Measurements from ENCODE around the gene SHD. TPM values are rescaled to one million over a fixed set of nuclear protein-coding genes. Genes with fewer than 3 reads are reported as not detected.

Gene SHD
- total RNA-seq, 4 donors from 2014 or later = not detected

DNA sequence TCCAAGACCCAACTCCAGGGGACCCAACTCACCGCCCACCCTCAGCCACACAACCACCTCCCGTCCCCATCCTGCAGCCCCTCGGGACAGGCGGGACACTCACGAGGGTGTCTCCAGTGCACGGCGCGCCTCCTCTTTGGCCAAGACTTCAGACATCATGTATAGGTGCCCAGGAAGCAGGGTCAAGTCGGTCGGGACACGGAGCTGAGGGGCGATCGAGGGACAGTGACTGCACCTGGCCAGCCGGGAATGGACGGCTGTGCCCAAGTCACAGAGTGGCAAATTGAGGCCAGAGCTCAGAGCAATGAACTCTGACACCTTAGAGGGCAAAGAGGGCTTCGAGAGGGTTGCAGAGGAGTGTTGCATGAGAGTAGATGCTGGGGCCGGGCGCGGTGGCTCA is 50.8 kb downstream of the SHD start:
- Histone ChIP-seq H3K9me3 (no peaks in the 10 kb centered on the region), H3K36me3 (no peaks in the 10 kb centered on the region), H3K4me1 (peaks cover 0 to 26% (median 8%) of the 10 kb centered on the region in 3 donors), H3K27me3 (peaks cover 45% of the 10 kb centered on the region), H3K27ac (no peak overlapping the region), H3K4me3 (no peak overlapping the region)
- WGBS, 2 donors (ENCODE audit: low coverage in 1 of 2) = 100% methylated on average over 4 of the region's 19 CpGs; no CpG with 5 or more reads in 1 of the 2 donors
- ATAC-seq = no peak
- TF ChIP-seq EP300 (IDR thresholded peaks at IDR 0.05) (no peak), POLR2A (IDR thresholded peaks at IDR 0.05) (no peak), POLR2AphosphoS5 (IDR thresholded peaks at IDR 0.05) (no peak)
- TF ChIP-seq, protein P1, sequence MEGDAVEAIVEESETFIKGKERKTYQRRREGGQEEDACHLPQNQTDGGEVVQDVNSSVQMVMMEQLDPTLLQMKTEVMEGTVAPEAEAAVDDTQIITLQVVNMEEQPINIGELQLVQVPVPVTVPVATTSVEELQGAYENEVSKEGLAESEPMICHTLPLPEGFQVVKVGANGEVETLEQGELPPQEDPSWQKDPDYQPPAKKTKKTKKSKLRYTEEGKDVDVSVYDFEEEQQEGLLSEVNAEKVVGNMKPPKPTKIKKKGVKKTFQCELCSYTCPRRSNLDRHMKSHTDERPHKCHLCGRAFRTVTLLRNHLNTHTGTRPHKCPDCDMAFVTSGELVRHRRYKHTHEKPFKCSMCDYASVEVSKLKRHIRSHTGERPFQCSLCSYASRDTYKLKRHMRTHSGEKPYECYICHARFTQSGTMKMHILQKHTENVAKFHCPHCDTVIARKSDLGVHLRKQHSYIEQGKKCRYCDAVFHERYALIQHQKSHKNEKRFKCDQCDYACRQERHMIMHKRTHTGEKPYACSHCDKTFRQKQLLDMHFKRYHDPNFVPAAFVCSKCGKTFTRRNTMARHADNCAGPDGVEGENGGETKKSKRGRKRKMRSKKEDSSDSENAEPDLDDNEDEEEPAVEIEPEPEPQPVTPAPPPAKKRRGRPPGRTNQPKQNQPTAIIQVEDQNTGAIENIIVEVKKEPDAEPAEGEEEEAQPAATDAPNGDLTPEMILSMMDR (IDR thresholded peaks at IDR 0.05) = no peak

DNA sequence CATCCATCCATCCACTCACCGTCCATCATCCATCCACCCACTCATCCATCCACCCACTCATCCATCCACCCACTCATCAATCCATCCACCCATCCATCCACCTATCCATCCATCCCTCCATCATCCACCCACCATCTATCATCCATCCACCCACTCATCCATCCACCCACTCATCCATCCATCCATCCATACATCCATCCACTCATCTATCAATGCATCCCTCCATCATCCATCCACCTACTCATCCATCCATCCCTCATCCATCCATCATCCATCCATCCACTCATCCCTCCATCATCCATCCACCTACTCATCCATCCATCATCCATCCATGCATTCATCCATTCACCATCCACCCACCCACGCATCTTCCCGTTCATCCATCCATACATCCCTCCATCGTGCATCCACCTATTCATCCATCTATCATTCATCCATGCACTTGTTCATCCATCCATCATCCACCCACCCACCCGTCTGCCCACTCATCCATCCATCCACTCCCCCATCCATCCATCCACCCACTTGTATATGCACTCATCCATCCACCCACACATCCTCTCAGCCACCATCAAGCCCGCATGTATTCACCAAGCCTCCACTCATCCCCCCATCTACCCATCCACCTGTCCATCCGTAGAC is 56.0 kb downstream of the SHD start:
- Histone ChIP-seq H3K4me1 (peaks cover 0 to 15% (median 0%) of the 10 kb centered on the region in 3 donors), H3K4me3 (no peak overlapping the region), H3K9me3 (no peaks in the 10 kb centered on the region), H3K36me3 (no peaks in the 10 kb centered on the region), H3K27ac (no peak overlapping the region), H3K27me3 (no peaks in the 10 kb centered on the region)
- 90 to 93% methylated on average over 6 to 7 of the region's 7 CpGs for WGBS, 2 donors (ENCODE audit: low coverage in 1 of 2)
- no peak for ATAC-seq
- TF ChIP-seq EP300 (IDR thresholded peaks at IDR 0.05) (no peak), POLR2A (IDR thresholded peaks at IDR 0.05) (no peak), POLR2AphosphoS5 (IDR thresholded peaks at IDR 0.05) (no peak)
- TF ChIP-seq, protein P1 (IDR thresholded peaks at IDR 0.05) = no peak

DNA sequence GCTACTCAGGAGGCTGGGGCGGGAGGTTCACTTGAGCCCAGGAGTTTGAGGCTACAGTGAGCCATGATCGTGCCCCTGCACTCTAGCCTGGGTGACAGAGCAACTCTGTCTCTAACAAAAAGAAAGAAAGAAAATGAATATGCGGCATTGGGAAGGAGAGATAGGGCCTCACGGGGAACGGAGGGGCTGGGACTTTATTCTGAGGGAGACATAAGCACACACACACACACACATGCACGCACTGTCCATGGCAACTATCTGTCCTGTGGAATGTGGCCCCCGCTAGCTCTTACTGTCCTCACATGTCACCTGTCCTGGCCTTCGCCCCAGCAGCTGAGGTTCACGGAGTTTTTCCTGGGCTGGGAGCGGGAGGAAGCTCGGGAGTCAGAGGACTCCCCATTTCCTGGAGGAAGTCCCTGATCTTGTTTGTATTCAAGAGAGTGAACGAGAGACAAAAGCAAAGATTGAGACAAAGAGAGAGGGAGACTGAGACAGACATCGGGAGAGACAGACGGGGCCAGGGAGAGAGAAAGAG is 58.9 kb downstream of the SHD start:
- 14 to 25% methylated on average over 7 of the region's 14 CpGs for WGBS, 2 donors (ENCODE audit: low coverage in 1 of 2)
- peaks cover 0 to 20% (median 3%) of the 10 kb centered on the region in 3 donors for H3K4me1 ChIP-seq
- no peaks in the 10 kb centered on the region for H3K36me3 ChIP-seq
- ATAC-seq = no peak
- peak overlapping the region in 2 of 4 donors; percentile 43 to 57 for H3K27ac ChIP-seq
- H3K27me3 ChIP-seq = no peaks in the 10 kb centered on the region
- no peaks in the 10 kb centered on the region for H3K9me3 ChIP-seq
- TF ChIP-seq, protein P1 (IDR thresholded peaks at IDR 0.05) = no peak
- TF ChIP-seq POLR2AphosphoS5 (IDR thresholded peaks at IDR 0.05) (no peak), EP300 (IDR thresholded peaks at IDR 0.05) (no peak), POLR2A (IDR thresholded peaks at IDR 0.05) (no peak)
- H3K4me3 ChIP-seq = peak overlapping the region; percentile 26 to 48

DNA sequence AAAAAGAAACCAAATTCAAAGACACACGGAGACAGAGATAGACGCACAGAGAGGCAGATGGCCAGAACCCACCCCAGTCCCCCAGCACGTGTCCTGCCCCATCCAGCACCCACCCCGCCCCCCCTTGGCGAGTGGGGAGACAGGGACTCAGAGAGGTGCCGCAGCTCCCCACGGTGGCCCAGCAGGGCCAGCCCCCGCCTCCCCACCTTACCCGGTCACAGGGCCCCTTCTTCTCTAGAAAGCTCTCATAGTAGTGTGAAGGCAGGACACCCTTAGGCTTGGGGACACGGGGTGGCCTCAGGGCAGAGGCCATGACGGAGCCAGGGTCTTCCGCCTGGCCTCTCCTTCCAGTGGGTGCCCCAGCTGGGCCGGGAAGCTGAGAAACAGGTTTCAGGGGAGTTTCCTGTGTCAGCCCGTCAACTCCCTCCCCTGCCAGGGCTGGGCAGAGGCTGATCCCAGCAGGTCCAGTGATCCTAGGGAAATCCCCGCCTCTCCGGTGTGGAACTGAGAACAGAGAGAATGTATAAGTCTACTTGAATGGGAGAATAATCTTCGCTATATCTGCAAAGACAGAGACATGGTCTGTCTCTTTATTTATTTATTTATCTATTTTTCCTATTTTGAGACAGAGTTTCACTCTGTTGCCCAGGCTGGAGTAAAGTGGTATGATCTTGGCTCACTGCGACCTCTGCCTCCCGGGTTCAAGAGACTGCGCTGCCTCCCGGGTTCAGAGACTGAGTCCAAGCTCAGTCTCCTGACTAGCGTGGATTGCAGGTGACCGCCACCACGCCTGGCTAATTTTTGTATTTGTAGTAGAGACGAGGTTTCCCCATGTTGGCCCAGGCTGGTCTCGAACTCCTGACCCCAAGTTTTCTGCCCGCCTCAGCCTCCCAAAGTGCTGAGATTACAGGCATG is 59.6 kb downstream of the SHD start, which contains the start of gene STAP2:
Gene STAP2, minus strand, starts transcription at position 387 of the 915 bp plus-strand sequence. Its CDS starts 74 bp downstream, at position 313.
- H3K27me3 ChIP-seq = no peaks in the 10 kb centered on the region
- 58 to 92% methylated on average over 7 to 16 of the region's 27 CpGs for WGBS, 2 donors (ENCODE audit: low coverage in 1 of 2)
- H3K4me1 ChIP-seq = peaks cover 0 to 20% (median 3%) of the 10 kb centered on the region in 3 donors
- TF ChIP-seq, protein P1 (IDR thresholded peaks at IDR 0.05) = no peak
- TF ChIP-seq POLR2A (IDR thresholded peaks at IDR 0.05) (no peak), EP300 (IDR thresholded peaks at IDR 0.05) (no peak), POLR2AphosphoS5 (IDR thresholded peaks at IDR 0.05) (no peak)
- peak within 1 kb of the TSS in 3 of 4 donors; percentile 2 to 57 (median 43) for H3K27ac ChIP-seq
- ATAC-seq = no peak
- H3K4me3 ChIP-seq = peak within 1 kb of the TSS; percentile 26 to 48
- H3K36me3 ChIP-seq = no peaks in the 10 kb centered on the region
- no peaks in the 10 kb centered on the region for H3K9me3 ChIP-seq

Other genes with a start within 250 kb of the SHD start
- 100 to 1,000 TPM in 1 of 4 donors, 10 to 100 TPM in 3; 65.6 to 122 (median 82.4) TPM for gene ZBTB7A, start 212.4 kb upstream of the SHD start, total RNA-seq
- gene MAP2K2, start 155.1 kb upstream of the SHD start, total RNA-seq = 100 to 1,000 TPM in 1 of 4 donors, 10 to 100 TPM in 3; 53.3 to 112 (median 69.7) TPM
- gene CREB3L3, start 125.6 kb upstream of the SHD start, total RNA-seq = not detected
- 10 to 100 TPM; 10.0 to 35.0 (median 27.1) TPM for gene SIRT6, start 96.7 kb upstream of the SHD start, total RNA-seq
- gene ANKRD24, start 96.6 kb upstream of the SHD start, total RNA-seq = 1 to 10 TPM in 3 of 4 donors, under 1 TPM in 1; 0.12 to 2.6 (median 1.2) TPM
- gene EBI3, start 49.7 kb upstream of the SHD start, total RNA-seq = 1 to 10 TPM in 1 of 4 donors, under 1 TPM in 2, not detected in 1; 0.54 to 8.2 (median 0.96) TPM
- gene YJU2, start 32.2 kb upstream of the SHD start, total RNA-seq = 10 to 100 TPM; 20.0 to 24.6 (median 21.6) TPM
- gene TMIGD2, start 23.1 kb downstream of the SHD start, total RNA-seq = under 1 TPM in 2 of 4 donors, not detected in 2; 0.35 to 0.67 TPM
- under 1 TPM in 1 of 4 donors, not detected in 3; 0.67 TPM for gene FSD1, start 25.3 kb downstream of the SHD start, total RNA-seq
- 1 to 10 TPM in 3 of 4 donors, not detected in 1; 1.4 to 5.6 (median 4.9) TPM for gene STAP2, start 59.6 kb downstream of the SHD start, total RNA-seq
- 1 to 10 TPM; 4.7 to 7.5 (median 6.0) TPM for gene MPND, start 64.3 kb downstream of the SHD start, total RNA-seq
- gene SH3GL1, start 121.3 kb downstream of the SHD start, total RNA-seq = 10 to 100 TPM; 48.2 to 67.7 (median 53.0) TPM
- gene CHAF1A, start 123.4 kb downstream of the SHD start, total RNA-seq = 10 to 100 TPM in 1 of 4 donors, 1 to 10 TPM in 3; 2.4 to 11.9 (median 7.4) TPM
- gene UBXN6, start 178.5 kb downstream of the SHD start, total RNA-seq = 100 to 1,000 TPM in 1 of 4 donors, 10 to 100 TPM in 3; 62.6 to 130 (median 80.6) TPM
- 10 to 100 TPM; 33.3 to 49.5 (median 36.2) TPM for gene HDGFL2, start 193.0 kb downstream of the SHD start, total RNA-seq
- 100 to 1,000 TPM in 1 of 4 donors, 10 to 100 TPM in 3; 66.0 to 145 (median 87.5) TPM for gene PLIN4, start 239.2 kb downstream of the SHD start, total RNA-seq